Lung microvascular endothelial cell (primary cell): ENCODE data around the gene TIMP3. TPM values are rescaled to one million over a fixed set of nuclear protein-coding genes. Genes with fewer than 3 reads are reported as not detected.

Source experiments
- DNase-seq, 2 donors: peaks; one replicate each; pipeline versions ENCODE4 v3.0.0 to v3.0.0-alpha.2; 2010; ENCODE audit warnings: low read depth in 2 of 2
- total RNA-seq: library from RNA; depleted of rRNA; stranded (reverse); fragments of >200 nt; gene quantifications from 2 replicates; pipeline ENCODE4 v1.2.1, GENCODE V29; 2014

TIMP3 gene
- total RNA-seq, 1 donor from 2014 or later: 479 TPM

DNA sequence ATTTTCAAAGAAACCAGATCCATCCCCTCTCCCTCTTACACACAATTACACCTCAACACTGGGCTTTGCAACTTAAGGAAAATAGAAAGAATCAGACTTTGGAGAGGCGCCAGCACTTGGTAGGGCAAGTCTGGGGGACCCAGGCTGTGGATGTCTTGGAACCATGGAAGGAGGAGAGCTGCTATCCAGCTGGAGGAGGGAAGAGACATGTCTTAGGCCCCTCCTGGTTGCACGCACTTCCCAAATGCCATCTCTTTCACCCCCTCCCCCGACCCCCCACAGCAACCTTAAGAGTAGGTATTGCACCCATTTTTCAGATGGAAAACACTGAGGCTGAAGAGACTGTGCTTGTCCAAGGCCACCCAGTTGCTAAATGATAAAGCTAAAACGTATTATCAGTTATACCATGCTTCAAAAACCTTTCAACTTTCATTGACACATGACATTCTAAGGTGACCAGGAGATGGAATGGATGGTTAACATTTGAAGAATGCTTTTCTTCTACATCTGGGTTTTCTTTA is 3.9 kb downstream of the TIMP3 start:
- peak in 1 of 2 donors; percentile 10 for DNase-seq

DNA sequence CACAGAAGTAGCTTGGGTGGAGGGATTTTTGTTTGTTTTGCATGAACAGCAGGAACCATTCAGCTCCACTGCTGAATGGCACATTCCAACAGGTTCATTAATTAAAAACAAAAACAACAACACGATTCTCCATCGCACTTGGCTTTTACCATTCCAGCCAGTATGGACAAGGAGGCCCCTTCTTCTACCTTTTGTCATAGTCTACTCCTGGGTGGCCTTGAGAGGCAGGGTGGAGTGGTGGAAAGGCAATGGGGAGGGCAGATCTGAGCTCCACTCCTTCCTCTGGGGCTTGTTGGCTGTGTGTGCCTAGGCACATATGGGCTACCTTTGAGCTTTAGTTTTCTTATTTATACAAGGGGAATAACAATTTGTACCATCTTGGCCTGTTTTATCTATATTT is 4.8 kb downstream of the TIMP3 start:
- DNase-seq: peak in 1 of 2 donors; percentile 7

- DNase-seq: peak in 1 of 2 donors; percentile 26
These were observed 6.5 kb downstream of the TIMP3 start for GRCh38 chr22:32808038-32808445.

DNA sequence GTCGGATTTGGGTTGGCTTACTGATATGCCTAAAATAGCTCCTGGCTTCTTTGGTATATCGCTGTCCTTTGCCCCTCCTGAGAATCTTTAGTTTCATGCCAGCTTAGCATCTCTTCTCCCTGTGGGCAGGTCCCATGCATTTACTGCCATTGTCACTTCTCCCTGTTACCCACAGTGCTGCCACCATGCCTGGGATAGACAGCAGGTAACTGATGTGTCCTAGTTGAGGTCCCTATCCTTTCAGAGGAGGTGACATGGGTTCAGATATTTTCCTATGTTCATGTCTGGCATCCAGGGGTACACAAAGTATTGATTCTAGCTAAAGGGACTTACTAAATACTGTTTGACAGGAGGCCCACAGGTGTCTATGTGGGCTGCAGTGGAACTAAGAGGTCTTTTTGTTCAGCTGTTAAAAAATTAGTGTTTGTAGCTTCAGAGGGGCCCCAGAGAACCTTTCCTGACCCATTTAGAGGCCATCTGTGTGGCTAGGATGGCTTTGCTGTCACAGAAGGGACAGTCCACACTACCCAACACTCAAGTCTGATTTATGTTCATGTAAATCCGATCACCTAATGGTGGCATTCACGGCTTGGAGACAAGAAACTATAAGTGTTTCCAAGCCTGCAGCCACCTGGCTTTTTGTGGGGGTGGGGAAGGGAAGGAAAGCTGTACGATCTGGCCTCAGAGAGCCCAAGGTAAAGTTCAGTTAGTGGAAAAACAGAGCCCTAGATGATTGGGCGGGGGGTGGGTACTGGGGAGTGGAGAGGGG is 8.5 kb downstream of the TIMP3 start:
- DNase-seq: peak in 1 of 2 donors; percentile 16

GRCh38 chr22:32810555-32811133 is 9.1 kb downstream of the TIMP3 start:
- DNase-seq: no peak

- DNase-seq: peak in 1 of 2 donors; percentile 10
These were observed 10.5 kb downstream of the TIMP3 start for GRCh38 chr22:32811788-32812545.

DNA sequence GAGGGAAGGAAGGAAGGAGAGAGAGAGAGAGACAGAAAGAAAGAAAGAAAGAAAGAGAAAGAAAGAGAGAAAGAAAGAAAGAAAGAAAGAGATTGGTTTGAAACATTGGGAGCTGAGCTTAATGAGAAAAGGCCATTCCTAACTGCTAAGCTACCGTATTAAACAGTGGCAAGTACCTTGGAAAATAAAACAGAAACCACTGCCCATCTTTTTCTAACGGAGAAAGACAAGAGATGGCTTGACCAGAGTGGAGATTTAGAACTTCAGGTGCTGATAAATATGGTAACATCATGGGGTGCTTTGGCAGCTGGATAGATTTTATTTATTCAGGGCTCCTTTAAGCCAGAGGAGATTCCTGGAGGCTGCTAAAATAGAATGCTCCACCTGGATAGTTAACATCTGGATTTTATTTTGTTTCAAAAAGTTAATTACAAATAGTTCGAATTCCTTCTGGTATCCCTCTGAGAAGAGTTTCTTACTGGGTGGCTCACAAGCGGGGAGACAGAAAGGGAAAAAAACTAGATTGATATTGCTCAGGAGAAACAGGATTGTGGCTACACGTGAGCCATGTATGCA is 12.9 kb downstream of the TIMP3 start:
- DNase-seq: peak in 1 of 2 donors; percentile 6

- DNase-seq: peak in 1 of 2 donors; percentile 21
These were observed 13.6 kb downstream of the TIMP3 start for GRCh38 chr22:32815059-32815458.

DNA sequence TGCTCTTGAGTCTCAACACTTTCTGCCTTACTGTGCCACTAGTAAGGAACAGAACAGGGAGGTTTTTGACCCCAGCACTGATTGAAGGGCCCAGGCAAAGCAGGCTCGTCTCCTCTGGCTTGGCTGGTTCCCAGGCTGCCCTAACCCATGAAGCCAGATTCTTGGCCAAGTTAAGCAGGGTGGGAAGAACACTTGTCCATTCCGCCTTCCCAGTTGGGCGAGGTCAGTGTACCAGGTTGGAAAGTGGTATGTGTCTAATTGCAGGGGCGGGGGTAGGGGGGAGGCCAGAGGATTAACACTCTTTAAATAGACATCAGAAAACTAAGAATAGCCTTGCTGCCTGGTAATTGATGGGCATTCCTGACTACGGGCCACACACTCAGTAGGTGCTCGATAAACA is 14.4 kb downstream of the TIMP3 start:
- DNase-seq: peak in 1 of 2 donors; percentile 11

GRCh38 chr22:32817137-32817730 is 15.7 kb downstream of the TIMP3 start:
- no peak for DNase-seq

GRCh38 chr22:32818446-32819115 is 17.1 kb downstream of the TIMP3 start:
- DNase-seq: peak in 1 of 2 donors; percentile 60

- no peak for DNase-seq
These were observed 17.6 kb downstream of the TIMP3 start for GRCh38 chr22:32819120-32819519.

DNA sequence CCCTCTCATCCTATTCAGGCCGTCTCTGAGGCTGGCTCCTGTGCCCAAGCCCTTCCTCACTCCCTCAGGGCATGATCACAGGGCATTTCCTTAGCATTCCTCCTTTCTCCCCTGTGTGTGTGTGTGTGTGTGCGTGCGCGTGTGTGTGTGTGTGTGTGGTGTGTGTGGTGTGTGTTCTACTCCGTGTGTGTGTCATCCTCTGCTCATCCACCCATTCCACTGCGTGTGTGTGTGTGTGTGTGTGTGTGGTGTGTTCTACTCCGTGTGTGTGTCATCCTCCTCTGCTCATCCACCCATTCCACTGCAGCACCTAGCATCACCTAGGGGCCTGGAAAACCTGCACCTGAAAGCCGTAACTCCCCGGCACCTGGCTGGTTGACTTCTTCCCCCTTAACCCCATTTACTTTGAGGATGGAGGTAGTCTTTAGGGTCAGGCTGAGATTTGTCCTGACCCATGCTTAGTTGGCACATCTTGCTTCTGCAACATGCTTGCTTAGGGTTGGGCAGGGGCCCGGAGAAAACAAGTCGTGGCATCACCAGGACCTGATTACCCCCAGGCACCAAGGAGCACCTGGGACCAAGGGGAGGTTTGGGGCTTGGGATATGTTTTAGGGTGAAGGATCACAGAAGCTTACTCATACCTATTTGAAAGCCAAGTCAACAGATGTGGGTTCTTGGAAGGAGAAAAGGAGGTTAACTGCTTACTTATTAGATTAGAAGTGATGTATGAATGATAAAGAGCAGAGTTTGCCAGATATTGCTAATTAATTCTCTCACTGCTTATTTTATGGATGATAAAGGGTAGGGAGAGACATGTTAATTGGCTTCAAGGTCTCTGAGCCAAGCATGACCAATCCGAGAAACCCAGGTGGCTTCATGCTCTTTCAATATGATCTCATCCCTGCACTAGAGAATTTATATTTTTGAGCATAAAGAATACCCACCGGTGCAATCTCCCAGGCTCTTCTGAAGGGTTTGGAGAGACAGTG is 18.9 kb downstream of the TIMP3 start:
- no peak for DNase-seq

- DNase-seq: peak in 1 of 2 donors; percentile 74
These were observed 20.8 kb downstream of the TIMP3 start for GRCh38 chr22:32822179-32822877.

DNA sequence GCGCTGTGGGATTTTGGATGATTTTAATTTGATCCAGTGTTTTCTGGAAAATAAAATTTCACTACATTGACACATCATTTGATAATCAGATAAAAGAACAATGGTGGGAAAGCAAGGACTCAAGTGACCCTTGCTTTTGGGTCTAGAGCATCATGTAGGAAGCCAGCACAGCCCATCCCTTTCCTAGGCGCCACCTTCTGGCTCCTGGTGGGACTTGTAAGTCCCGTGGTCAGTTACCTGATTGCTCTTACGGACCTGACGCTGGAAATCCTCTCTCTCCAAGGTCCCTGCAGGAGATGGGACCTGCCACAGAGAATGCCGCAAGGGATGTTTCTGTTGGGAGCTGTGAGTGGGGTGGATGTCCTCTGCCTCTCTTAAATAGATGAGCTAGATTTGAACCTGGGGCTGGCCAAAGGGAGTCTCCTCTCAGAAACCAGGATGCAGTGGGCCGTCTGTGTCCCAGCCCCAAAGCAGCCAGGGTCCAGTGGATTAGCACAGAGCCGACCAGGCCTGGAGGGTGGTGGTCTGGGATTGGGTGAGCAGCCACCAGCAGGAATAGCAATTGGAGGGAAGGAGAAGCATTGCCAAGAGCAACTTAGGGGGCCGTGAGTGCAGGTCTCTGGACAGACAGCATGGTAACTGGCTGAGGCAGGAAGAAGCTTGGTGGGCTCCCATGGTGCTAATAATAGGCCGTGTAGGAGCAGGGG is 21.7 kb downstream of the TIMP3 start:
- peak; percentile 57 to 73 for DNase-seq

- peak; percentile 56 to 80 for DNase-seq
These were observed 23.2 kb downstream of the TIMP3 start for GRCh38 chr22:32824531-32825312.

DNA sequence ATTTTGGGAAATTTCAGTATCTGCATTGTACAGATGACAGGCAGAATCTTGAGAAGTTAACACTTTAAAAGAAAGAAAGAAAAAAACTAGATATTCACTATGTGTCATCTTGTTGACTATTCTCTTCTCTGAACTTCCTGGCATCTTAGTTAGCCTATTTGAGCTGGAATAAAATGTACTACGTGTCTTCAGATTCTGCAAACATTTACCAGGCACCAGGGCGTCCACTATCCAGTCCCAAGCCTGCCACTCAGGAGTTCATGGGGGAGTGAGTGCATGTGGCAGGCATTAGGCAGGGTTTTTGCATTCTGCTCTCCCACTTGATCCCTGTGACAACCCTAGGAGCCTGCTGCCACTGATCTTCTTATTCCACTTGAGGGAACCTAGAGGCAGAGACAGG is 25.0 kb downstream of the TIMP3 start:
- no peak for DNase-seq
